Muscle layer of duodenum (tissue), 2 donors: ENCODE data around the gene UBE2O.

Source experiments
- H3K27ac ChIP-seq: one replicate; pipeline ENCODE4 v1.7.0; 2013; ENCODE audit warnings: mild to moderate bottlenecking, low read length
- H3K27me3 ChIP-seq: one replicate; pipeline ENCODE4 v1.7.0; 2013; ENCODE audit warnings: low read depth, mild to moderate bottlenecking, control low read depth, low read length
- H3K36me3 ChIP-seq, 2 donors: one replicate each; pipeline ENCODE4 v1.7.0; 2013; ENCODE audit warnings: low read length in 2 of 2, control low read depth in 1 of 2, mild to moderate bottlenecking in 1 of 2; ENCODE audit not compliant: insufficient read depth in 2 of 2, control insufficient read depth in 1 of 2
- H3K4me1 ChIP-seq, 2 donors: one replicate each; pipeline ENCODE4 v1.7.0; 2013; ENCODE audit warnings: low read length in 2 of 2, mild to moderate bottlenecking in 2 of 2, control low read depth in 1 of 2, moderate library complexity in 1 of 2; ENCODE audit not compliant: insufficient read depth in 2 of 2, control insufficient read depth in 1 of 2
- H3K4me3 ChIP-seq, 2 donors: one replicate each; pipeline ENCODE4 v1.7.0; 2013; ENCODE audit warnings: low read length in 2 of 2, low read depth in 1 of 2, mild to moderate bottlenecking in 1 of 2
- H3K9me3 ChIP-seq, 2 donors: one replicate each; pipeline ENCODE4 v1.7.0; 2013; ENCODE audit warnings: low read length in 2 of 2, control low read depth in 1 of 2, mild to moderate bottlenecking in 1 of 2; ENCODE audit not compliant: control insufficient read depth in 1 of 2
- donor health status: healthy.

UBE2O gene

DNA sequence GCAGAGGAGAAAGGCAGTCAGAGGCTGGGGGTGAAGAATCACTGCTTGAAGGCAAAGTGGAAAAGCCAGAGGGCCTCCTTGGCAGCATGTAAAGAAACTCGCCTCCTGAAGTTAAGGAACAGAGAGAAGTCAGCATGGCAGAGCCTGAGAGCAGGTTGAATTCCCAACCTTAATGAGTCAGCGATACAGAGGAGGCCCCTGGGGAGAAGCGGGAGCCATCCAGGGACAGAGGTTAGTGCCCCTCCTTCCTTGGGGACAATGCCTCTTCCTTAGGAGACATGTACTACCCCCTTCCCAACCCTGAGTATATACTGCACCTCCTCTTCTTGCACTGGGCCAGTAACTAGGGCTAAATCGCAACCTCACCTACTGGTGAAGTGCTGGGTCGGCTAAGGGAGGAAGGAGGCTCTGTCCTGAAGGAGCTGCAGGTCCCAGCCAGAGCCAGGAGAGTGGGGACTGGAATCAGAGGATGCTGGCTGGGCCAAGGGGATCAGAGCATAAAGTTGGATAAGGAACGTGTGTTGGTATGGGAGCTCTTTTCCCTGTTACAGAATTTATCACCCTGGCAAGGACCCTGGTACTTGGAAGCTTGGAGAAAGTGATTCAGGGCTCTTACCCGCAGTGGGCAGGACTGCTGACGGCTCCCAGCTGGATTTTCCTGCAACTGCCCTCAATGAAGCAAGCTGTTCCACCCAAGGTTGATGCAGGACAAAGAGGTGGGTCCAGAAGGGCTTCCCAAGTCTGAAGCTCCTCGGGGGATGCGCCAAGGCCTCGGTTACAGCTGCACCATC lies 9.0 kb upstream of the UBE2O start:
- Histone ChIP-seq H3K27ac (no peak overlapping the region), H3K9me3 (no peaks in the 10 kb centered on the region), H3K4me3 (no peak overlapping the region), H3K27me3 (no peaks in the 10 kb centered on the region), H3K36me3 (no peaks in the 10 kb centered on the region), H3K4me1 (no peaks in the 10 kb centered on the region)

DNA sequence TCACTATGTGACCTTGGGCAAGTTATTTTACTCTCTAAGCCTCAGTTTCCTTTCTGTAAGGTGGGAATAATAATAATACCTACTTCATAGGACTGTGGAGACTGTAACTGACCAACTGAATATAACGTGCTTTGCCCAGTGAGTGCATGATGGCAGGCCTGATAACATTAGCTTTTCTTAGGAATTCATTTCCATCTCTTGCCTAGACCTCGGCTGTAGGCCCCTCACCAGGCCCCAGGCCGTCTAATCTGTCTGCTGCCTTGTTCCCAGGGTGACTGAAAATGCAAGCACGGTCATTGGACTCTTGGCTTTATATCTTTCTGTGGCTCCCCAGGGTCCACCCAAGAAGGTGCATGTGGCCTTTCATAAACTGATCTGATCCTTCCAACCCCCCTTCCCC lies 6.7 kb upstream of the UBE2O start:
- no peaks in the 10 kb centered on the region for H3K27me3 ChIP-seq
- H3K27ac ChIP-seq: no peak overlapping the region

DNA sequence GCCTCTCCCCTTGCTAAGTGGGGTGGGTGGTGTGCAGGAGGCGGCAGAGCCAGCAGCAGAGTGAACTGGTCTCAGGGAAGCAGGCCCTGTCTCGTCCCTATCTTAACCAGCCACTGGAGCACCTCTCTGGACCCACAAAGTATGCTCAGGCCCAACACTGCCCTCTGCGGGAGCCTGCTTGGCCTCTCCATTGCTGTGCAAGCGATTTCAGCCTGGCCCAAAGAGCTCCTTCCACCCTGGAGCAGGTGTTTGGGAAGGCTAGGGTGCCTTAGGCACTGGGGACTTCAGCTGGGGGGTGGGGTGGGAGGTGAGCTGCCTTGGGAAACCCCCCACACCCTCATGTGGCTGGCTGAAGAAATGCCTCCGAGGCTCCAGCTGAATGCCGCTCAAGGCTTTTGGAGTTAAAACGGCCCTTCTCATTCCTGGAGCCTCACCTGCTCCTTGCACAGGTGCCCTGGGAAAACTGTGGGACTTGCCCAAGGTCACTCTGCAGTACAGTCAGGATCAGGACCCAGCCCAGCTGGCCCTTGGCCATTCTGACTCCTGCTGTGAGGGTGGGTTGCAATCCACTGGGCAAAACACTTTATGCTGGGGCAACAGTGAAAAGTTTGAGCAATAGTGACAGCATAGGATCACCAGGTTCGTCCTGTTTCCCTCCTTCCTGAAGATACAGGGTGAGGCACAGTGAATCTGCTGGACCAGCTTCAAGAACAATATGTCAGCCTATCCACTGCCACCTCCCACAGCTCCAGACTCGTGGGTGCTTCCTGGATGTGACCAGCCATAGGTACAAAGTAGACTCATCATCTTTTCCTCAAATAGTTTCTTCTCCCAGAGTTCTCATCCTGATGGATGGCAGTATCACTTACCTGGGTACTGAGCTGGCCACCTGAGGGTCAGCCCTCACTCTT lies 5.9 kb upstream of the UBE2O start:
- Histone ChIP-seq H3K9me3 (no peaks in the 10 kb centered on the region), H3K36me3 (no peaks in the 10 kb centered on the region), H3K4me1 (no peaks in the 10 kb centered on the region), H3K27ac (no peak overlapping the region), H3K4me3 (no peak overlapping the region), H3K27me3 (no peaks in the 10 kb centered on the region)

More for the DNA sequence above, 6.7 kb upstream of the UBE2O start:
- Histone ChIP-seq H3K36me3 (no peaks in the 10 kb centered on the region), H3K9me3 (no peaks in the 10 kb centered on the region), H3K4me1 (no peaks in the 10 kb centered on the region), H3K4me3 (no peak overlapping the region)

DNA sequence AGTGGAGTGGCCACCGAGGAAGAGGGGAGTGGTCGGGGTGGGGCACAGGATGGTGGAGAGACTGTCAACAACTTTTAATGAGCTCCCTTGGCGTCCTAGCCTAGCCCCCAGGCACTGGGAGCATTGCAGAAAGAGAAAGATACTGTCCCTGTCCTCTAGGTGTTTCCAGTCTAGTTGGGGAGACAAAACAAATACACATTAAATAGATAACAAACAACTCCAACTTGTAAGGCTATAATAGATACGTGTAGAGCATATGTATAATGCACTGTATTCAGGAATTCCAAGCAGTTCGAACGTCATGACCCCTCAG lies 435 bp upstream of the UBE2O start:
- Histone ChIP-seq H3K4me3 (peak overlapping the region in 1 of 2 donors; percentile 84), H3K36me3 (no peaks in the 10 kb centered on the region), H3K4me1 (peaks cover 3 to 11% of the 10 kb centered on the region in 2 donors), H3K9me3 (no peaks in the 10 kb centered on the region), H3K27me3 (no peaks in the 10 kb centered on the region), H3K27ac (no peak overlapping the region)

DNA sequence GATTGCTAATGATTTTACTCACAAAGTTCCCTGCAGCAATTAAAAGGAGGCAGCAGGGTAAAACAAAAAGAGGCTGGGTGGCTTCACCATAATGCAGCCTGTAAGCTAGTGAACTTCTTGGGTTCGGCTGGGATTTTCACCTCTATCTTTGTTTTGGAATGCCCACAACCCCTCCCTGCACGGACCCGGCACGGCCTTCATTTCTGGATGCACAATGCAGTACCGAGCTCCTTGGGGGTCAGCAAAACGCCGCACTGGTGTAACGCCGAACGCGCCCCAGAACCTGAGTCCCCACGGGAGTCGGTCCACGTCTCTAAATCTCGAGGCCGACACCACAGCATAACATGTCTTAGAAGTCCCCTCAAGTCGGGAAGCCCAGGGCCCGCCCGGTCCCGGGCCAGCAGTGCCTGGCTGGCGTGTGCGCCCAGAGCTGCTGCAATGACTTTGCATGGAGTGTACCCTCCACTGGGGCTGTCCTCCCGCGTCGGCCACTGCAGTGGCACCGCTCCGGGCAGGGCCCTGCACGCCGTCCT lies 759 bp downstream of the UBE2O start:
- no peaks in the 10 kb centered on the region for H3K27me3 ChIP-seq
- peaks cover 4 to 18% of the 10 kb centered on the region in 2 donors for H3K4me1 ChIP-seq
- no peak overlapping the region for H3K27ac ChIP-seq
- H3K9me3 ChIP-seq: no peaks in the 10 kb centered on the region
- no peaks in the 10 kb centered on the region for H3K36me3 ChIP-seq
- peak overlapping the region; percentile 59 to 84 for H3K4me3 ChIP-seq

DNA sequence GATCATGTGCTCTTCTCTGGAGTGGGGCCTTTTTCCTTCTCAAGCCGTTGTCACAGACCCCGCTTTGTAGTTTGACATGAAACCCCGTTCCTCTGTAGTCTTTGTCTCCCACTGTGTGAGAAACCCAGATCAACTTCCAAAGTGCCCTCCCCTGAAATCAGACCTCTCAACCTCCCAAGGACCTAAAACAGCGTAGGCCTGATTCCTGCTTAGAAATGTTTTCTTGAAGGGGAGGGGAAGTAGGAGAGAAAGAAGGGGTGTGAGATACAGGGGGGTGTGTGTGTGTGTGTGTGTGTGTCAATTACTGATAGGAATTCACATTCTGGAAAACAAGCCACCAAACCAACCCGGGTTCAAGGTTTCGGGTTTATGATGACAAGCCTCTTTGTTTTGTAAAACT lies 1.4 kb downstream of the UBE2O start:
- H3K27me3 ChIP-seq: no peaks in the 10 kb centered on the region
- peak overlapping the region in 1 of 2 donors; percentile 59 for H3K4me3 ChIP-seq
- no peak overlapping the region for H3K27ac ChIP-seq
- peaks cover 10 to 25% of the 10 kb centered on the region in 2 donors for H3K4me1 ChIP-seq
- H3K36me3 ChIP-seq: no peaks in the 10 kb centered on the region
- no peaks in the 10 kb centered on the region for H3K9me3 ChIP-seq

DNA sequence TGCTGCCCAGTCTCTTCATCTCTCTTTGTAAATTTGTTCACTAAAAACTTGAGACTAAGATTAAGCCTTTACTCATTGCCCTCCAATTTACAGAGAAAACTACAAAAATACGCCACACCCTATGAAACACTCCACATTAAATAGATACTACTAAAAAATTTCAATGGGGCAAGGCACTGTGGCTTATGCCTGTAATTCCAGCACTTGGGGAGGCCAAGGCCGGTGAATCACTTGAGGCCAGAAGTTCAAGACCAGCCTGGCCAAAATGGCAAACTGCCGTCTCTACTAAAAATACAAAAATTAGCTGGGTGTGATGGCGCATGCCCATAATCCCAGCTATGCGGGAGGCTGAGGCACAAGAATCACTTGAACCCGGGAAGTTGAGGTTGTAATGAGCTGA lies 3.8 kb downstream of the UBE2O start:
- Histone ChIP-seq H3K4me1 (peaks cover 11 to 29% of the 10 kb centered on the region in 2 donors), H3K4me3 (no peak overlapping the region), H3K27me3 (no peaks in the 10 kb centered on the region), H3K9me3 (no peaks in the 10 kb centered on the region), H3K36me3 (no peaks in the 10 kb centered on the region), H3K27ac (no peak overlapping the region)

DNA sequence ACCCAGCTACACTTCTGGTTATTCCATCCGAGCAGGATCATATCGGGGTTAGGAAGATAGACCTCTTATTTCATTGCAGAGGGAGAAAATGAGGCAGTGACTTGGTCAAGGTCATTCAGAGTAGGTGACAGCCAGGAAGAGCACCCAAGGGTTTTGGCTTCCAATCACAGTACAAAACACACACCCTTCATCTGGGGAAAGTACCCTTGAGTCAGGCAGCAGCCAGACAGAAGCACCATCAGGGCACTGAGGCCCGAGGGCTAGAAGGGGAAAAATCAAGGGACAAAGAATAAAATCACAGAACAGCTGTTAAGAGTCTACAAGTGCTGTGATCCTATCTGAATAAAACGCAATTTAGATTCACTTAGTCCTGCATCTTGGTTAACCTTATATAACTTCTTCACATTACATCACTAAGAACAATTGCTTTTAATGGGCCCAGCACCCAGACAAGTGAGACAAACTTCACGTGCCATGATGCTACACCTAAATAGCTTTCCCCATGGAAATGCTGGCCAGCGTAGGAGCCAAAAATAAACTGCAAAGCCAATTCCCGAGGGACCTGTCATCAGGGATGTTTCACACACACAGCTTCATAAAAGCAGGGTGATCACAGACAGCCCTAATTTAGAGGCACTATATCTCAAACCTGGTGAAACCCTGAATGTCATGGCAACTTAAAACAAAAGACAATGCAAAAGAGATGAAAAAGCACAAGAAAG lies 4.9 kb downstream of the UBE2O start:
- Histone ChIP-seq H3K9me3 (no peaks in the 10 kb centered on the region), H3K27me3 (no peaks in the 10 kb centered on the region), H3K27ac (no peak overlapping the region), H3K4me1 (peaks cover 11 to 29% of the 10 kb centered on the region in 2 donors), H3K36me3 (no peaks in the 10 kb centered on the region), H3K4me3 (no peak overlapping the region)

DNA sequence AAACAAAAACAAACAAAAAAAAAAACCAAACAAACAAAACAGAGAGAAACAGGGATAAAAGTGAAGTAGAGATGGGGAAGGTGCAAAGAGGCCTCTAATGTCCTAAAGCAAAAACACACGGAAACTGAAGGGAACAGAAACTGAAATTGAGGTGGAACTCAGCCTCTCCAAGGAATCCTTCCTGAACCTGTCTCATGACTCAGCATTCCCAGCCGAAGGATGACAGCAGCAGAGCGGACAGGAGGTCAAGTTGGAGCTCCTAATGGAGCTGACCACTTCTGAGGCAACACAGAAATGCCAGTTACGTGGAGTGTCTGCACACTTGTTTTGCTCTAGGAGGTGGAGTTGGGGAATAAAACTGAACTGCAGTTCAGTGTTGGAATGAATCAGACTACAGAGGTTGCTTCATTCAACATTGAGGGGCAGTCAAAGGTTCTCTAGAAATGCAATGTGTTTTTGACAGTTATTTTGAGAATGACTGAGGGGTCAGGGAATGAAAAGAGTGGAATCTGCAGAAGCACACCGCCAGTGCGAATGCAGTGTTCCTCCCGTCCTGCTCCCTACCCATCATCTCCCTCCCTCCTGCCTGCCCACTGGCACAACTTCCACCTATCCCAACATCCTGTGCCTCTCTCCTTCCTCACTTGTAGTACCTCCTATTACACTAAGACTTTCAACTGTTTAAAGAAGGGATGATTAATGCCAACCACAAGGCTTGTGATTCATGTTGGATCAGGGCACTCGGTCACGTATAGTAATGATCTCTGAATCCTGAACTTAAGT lies 6.3 kb downstream of the UBE2O start:
- Histone ChIP-seq H3K4me3 (no peak overlapping the region), H3K9me3 (no peaks in the 10 kb centered on the region), H3K27ac (peak overlapping the region; percentile 9), H3K4me1 (peaks cover 8 to 20% of the 10 kb centered on the region in 2 donors), H3K36me3 (no peaks in the 10 kb centered on the region), H3K27me3 (no peaks in the 10 kb centered on the region)

DNA sequence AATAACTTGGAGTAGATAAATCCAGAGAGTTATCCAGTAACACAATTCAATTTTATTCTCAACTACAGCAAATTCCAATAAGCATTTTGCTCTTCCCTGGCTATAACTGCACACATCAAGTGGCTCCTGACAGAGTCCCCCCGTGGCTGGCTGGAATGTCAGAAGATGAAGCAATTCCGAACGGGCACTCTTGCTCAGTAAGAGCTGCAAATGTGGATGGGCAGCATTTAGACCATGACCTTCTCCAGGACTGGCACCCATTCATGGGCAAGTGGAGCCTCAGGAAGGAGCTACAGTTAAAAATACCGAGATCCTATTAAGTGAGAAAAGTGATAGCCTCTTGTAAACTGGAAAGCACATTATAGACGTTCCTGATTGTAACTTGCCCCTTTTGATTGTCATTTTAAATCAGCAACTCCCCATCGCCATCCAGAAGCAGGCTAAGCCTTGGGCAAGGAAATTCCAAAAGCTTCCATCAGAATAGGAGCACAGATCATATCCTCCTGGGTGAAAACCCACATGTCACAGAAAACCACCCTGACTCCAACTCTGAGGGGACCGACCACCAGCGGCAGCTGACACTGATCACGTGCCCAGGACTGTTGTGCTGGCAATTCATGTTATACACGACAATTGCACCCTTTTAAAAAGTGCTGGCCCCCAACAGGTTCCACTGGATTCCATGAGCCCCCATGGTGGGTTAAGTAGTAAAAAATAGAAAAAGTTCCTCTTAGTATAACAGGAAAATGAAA lies 7.1 kb downstream of the UBE2O start:
- no peaks in the 10 kb centered on the region for H3K27me3 ChIP-seq
- no peak overlapping the region for H3K27ac ChIP-seq
- H3K4me1 ChIP-seq: peaks cover 8 to 18% of the 10 kb centered on the region in 2 donors
- H3K4me3 ChIP-seq: no peak overlapping the region
- H3K36me3 ChIP-seq: no peaks in the 10 kb centered on the region
- no peaks in the 10 kb centered on the region for H3K9me3 ChIP-seq
